GM12891 (cell line): ENCODE data around the gene UNC5A.

Experiments
- POLR2A ChIP-seq: IDR thresholded peaks from 2 replicates; pipeline ENCODE4 v1.6.1; 2011; ENCODE audit warnings: low read depth, low read length, control low read depth
- POLR2AphosphoS5 ChIP-seq: IDR thresholded peaks from 2 replicates; pipeline ENCODE4 v1.6.1; 2011; ENCODE audit warnings: low read depth, low read length, control low read depth
- SPI1 ChIP-seq: IDR thresholded peaks from 2 replicates; pipeline ENCODE4 v1.6.1; 2011; ENCODE audit warnings: low read depth, low read length, control low read depth

DNA sequence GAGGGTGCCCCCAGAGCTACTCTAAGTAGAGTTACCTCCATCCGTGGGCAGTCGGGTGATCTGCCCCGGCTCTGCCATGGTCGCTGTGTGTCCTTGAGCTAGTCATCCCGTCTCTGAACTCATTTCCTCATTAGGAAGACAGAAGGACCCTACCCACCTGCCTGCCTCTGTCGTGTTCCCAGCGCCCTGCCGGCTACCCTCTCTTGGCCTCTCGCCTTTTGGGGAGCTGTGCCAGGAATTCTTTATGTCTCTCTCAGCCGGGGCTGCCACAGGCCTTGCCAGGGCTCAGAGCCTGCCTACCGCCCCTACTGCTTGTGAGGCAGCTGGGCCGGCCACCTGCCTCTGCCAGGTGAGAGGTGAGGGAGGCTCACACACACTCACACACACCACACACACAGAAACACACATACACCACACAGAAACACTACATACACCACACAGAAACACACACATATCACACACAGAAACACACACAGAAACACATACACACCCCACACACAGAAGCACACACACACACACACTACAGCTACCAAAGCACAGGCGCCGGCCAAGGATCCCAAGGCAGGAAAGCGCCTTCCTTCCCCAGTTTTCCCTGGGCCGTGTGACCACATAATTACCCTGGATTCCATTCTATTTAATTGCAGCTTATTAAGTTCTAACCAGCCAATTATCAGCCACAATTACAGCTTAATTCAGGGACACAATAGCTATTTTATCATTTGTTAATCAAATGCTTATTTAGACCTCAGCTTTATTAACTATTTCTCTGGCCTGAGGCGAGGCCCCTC lies 41.7 kb downstream of the UNC5A start:
- no peak for TF ChIP-seq POLR2AphosphoS5
- no peak for TF ChIP-seq POLR2A
- no peak for TF ChIP-seq SPI1
